Stomach (tissue), 4 donors: Measurements from ENCODE around the gene EBF3.

ENCODE experiments used
- CTCF ChIP-seq, 7 experiments: fragments of 450-650 bp in 4 of 7; fragments of 200-600 bp in 3 of 7; sonication (generic) in 3 of 7; IDR thresholded peaks; one replicate each; pipeline ENCODE4 v1.5.1; 2016 to 2019; ENCODE audit warnings: antibody characterized with exemption in 7 of 7, control low read depth in 2 of 7, mild to moderate bottlenecking in 1 of 7
- EP300 ChIP-seq: sonication (generic); formaldehyde crosslinking; IDR thresholded peaks from one replicate; pipeline ENCODE4 v1.6.1; 2017; ENCODE audit warnings: antibody characterized with exemption
- POLR2A ChIP-seq, 4 donors: fragments of 450-650 bp; IDR thresholded peaks; one replicate each; pipeline ENCODE4 v1.6.1; 2016; ENCODE audit warnings: antibody characterized with exemption in 4 of 4, control low read depth in 2 of 4, mild to moderate bottlenecking in 1 of 4, moderate library complexity in 1 of 4
- POLR2AphosphoS5 ChIP-seq, 3 donors: sonication (generic); formaldehyde crosslinking; IDR thresholded peaks; one replicate each; pipeline ENCODE4 v1.6.1; 2016; ENCODE audit warnings: antibody characterized with exemption in 3 of 3

GRCh38 chr10:129922598-129923123 lies 41.4 kb downstream of the EBF3 start:
- TF ChIP-seq EP300 (no peak), CTCF (IDR thresholded peaks at IDR 0.05) (no peak), POLR2A (IDR thresholded peaks at IDR 0.05) (no peak), POLR2AphosphoS5 (IDR thresholded peaks at IDR 0.05) (no peak)
